ENCODE data around the gene SEMA3C.

DNA sequence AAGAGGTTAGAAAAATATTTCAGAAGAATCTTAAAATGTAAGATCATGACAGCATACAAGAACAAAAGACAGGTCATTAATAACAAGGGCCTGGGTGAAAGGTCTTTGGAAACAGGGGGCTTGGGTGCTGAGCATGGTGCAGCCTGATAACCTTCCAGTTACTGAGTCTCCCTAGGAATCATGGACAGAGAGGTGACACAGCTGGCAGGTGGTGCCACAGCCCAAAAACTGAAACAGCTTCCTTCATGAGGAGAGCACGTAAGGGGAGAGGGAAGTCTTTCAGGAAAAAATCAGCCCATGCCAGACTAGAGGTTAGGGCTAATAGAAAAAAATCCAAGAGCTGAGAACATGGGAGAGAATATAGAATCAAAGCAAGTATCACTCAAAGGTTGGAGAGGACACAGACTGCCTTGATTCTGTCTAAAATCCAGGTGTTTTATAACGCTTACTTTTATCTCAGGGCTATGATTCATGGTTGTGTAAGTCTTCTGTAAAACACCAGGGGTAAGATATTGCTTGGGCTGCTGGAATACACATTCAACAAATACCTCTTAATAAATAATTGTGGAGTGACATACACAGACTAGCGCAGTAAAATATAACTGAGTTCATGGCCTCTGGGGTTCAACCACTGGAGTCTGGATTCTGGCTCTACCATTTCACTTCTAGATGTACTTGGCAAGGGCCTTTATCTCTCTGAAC lies 88.1 kb downstream of the SEMA3C start:
- TF ChIP-seq CTCF (conservative IDR thresholded peaks at IDR 0.05; ENCODE audit: low read length) (no peak), EZH2phosphoT487 (IDR thresholded peaks at IDR 0.05; ENCODE audit: borderline replicate concordance) (no peak)

All from Loucy (cell line).